Stomach (tissue), 4 donors: ENCODE results near the gene CEP250.

ENCODE experiments used
- EP300 ChIP-seq: sonication (generic); formaldehyde crosslinking; IDR thresholded peaks from one replicate; pipeline ENCODE4 v1.6.1; 2017; ENCODE audit warnings: antibody characterized with exemption
- POLR2A ChIP-seq, 4 donors: fragments of 450-650 bp; IDR thresholded peaks; one replicate each; pipeline ENCODE4 v1.6.1; 2016; ENCODE audit warnings: antibody characterized with exemption in 4 of 4, control low read depth in 2 of 4, mild to moderate bottlenecking in 1 of 4, moderate library complexity in 1 of 4
- POLR2AphosphoS5 ChIP-seq, 3 donors: sonication (generic); formaldehyde crosslinking; IDR thresholded peaks; one replicate each; pipeline ENCODE4 v1.6.1; 2016; ENCODE audit warnings: antibody characterized with exemption in 3 of 3
- TF ChIP-seq, protein P1 (sequence below), 7 experiments: fragments of 450-650 bp in 4 of 7; fragments of 200-600 bp in 3 of 7; sonication (generic) in 3 of 7; IDR thresholded peaks; one replicate each; pipeline ENCODE4 v1.5.1; 2016 to 2019; ENCODE audit warnings: antibody characterized with exemption in 7 of 7, control low read depth in 2 of 7, mild to moderate bottlenecking in 1 of 7

DNA sequence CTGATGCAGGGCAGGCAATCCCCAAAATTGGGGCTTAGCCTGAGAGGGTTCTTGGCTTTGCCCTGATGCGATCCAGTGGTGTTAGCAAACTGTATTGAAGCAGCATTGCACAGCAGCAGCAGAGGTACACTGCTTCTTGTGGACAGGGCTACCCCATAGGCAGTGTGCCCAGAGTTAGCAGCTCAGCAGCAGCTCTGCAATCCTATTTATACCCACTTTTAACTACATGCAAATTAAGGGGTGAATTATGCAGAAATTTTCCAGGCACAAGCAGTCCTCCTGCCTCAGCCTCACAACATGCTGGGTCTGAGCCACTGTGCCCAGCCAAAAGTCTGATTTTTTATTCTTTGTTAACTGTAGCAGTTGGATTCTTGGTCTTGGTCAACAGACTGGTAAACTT lies 70.2 kb downstream of the CEP250 start:
- TF ChIP-seq, protein P1, sequence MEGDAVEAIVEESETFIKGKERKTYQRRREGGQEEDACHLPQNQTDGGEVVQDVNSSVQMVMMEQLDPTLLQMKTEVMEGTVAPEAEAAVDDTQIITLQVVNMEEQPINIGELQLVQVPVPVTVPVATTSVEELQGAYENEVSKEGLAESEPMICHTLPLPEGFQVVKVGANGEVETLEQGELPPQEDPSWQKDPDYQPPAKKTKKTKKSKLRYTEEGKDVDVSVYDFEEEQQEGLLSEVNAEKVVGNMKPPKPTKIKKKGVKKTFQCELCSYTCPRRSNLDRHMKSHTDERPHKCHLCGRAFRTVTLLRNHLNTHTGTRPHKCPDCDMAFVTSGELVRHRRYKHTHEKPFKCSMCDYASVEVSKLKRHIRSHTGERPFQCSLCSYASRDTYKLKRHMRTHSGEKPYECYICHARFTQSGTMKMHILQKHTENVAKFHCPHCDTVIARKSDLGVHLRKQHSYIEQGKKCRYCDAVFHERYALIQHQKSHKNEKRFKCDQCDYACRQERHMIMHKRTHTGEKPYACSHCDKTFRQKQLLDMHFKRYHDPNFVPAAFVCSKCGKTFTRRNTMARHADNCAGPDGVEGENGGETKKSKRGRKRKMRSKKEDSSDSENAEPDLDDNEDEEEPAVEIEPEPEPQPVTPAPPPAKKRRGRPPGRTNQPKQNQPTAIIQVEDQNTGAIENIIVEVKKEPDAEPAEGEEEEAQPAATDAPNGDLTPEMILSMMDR (IDR thresholded peaks at IDR 0.05): no peak
- TF ChIP-seq EP300 (no peak), POLR2AphosphoS5 (IDR thresholded peaks at IDR 0.05) (no peak), POLR2A (IDR thresholded peaks at IDR 0.05) (no peak)
